WTC11 (cell line): ENCODE data around the gene ELOVL2. TPM values are rescaled to one million over a fixed set of nuclear protein-coding genes. Genes with fewer than 3 reads are reported as not detected.

ENCODE experiments used
- ATAC-seq: fragments of 200-7000 bp; cut with Tn5 transposase; 2 replicates; pipeline ENCODE4 v1.10.0; 2021; ENCODE audit warnings: mild to moderate bottlenecking, moderate library complexity
- CTCF ChIA-PET: fragments of 300-600 bp; sonication (Branson Sonifier 250); formaldehyde crosslinking; loops from one replicate; lab custom pipeline; 2021; ENCODE audit warnings: antibody characterized with exemption; lab: Charles Lee
- POLR2A ChIA-PET: fragments of 350-600 bp; sonication (Branson Sonifier 250); formaldehyde crosslinking; loops from one replicate; lab custom pipeline; 2021; ENCODE audit warnings: antibody characterized with exemption; lab: Charles Lee
- DNase-seq: peaks from one replicate; pipeline ENCODE4 v3.0.0; 2021; ENCODE audit warnings: low spot score
- H3K27ac Mint-ChIP-seq: 2 replicates; pipeline ENCODE4 v1.8.0; 2021; ENCODE audit warnings: mixed read lengths
- H3K27me3 Mint-ChIP-seq: 2 replicates; pipeline ENCODE4 v1.8.0; 2021; ENCODE audit warnings: low read depth, mild to moderate bottlenecking, moderate library complexity, mixed read lengths
- H3K36me3 Mint-ChIP-seq: 2 replicates; pipeline ENCODE4 v1.8.0; 2021; ENCODE audit warnings: mixed read lengths
- H3K4me1 Mint-ChIP-seq: 2 replicates; pipeline ENCODE4 v1.8.0; 2022; ENCODE audit warnings: mixed read lengths
- H3K4me3 Mint-ChIP-seq: 2 replicates; pipeline ENCODE4 v1.8.0; 2021; ENCODE audit warnings: mild to moderate bottlenecking, moderate library complexity, mixed read lengths
- H3K9me3 Mint-ChIP-seq: 2 replicates; pipeline ENCODE4 v1.8.0; 2021; ENCODE audit warnings: mixed read lengths
- ATF1 ChIP-seq: sonication (generic); formaldehyde crosslinking; IDR thresholded peaks from 2 replicates; pipeline ENCODE4 v1.8.1; 2023; ENCODE audit warnings: mild to moderate bottlenecking, moderate library complexity, missing genetic modification reagents
- CREB1 ChIP-seq: sonication (generic); formaldehyde crosslinking; IDR thresholded peaks from 2 replicates; pipeline ENCODE4 v1.8.0; 2023; ENCODE audit warnings: mild to moderate bottlenecking, missing genetic modification reagents
- GABPB1 ChIP-seq: sonication (generic); formaldehyde crosslinking; IDR thresholded peaks from 2 replicates; pipeline ENCODE4 v1.8.1; 2023; ENCODE audit warnings: mild to moderate bottlenecking, missing genetic modification reagents
- JAZF1 ChIP-seq: fragments of 250-450 bp; sonication (Bioruptor Pico); IDR thresholded peaks from 2 replicates; pipeline ENCODE4 v1.9.0; 2021; ENCODE audit warnings: moderate library complexity, mild to moderate bottlenecking, inconsistent platforms
- JUN ChIP-seq: sonication (generic); formaldehyde crosslinking; IDR thresholded peaks from 2 replicates; pipeline ENCODE4 v1.8.0; 2023; ENCODE audit warnings: mild to moderate bottlenecking, missing genetic modification reagents
- NFYB ChIP-seq: sonication (generic); formaldehyde crosslinking; conservative IDR thresholded peaks from 2 replicates; pipeline ENCODE4 v1.8.0; 2022; ENCODE audit warnings: low read depth, missing genetic modification reagents
- SMAD4 ChIP-seq: sonication (generic); formaldehyde crosslinking; IDR thresholded peaks from 2 replicates; pipeline ENCODE4 v1.8.0; 2022; ENCODE audit warnings: mild to moderate bottlenecking, missing genetic modification reagents
- TEAD1 ChIP-seq: sonication (generic); formaldehyde crosslinking; IDR thresholded peaks from 2 replicates; pipeline ENCODE4 v1.8.0; 2022; ENCODE audit warnings: mild to moderate bottlenecking, missing genetic modification reagents
- ZNF263 ChIP-seq: sonication (generic); formaldehyde crosslinking; IDR thresholded peaks from 2 replicates; pipeline ENCODE4 v1.8.1; 2022; ENCODE audit warnings: low read depth, mild to moderate bottlenecking, moderate library complexity, missing genetic modification reagents
- ZNF416 ChIP-seq: fragments of 250-450 bp; sonication (Bioruptor Pico); IDR thresholded peaks from 2 replicates; pipeline ENCODE4 v1.9.0; 2021; ENCODE audit warnings: mild to moderate bottlenecking, inconsistent platforms
- total RNA-seq: library from RNA; stranded (reverse); gene quantifications from 3 replicates; pipeline ENCODE4 v1.2.3, GENCODE V29; 2021
- TF ChIP-seq, protein P1 (sequence below): sonication (generic); formaldehyde crosslinking; IDR thresholded peaks from 2 replicates; pipeline ENCODE4 v1.8.1; 2023; ENCODE audit warnings: mild to moderate bottlenecking, moderate library complexity, missing genetic modification reagents
- TF ChIP-seq, protein P2 (sequence below): sonication (generic); formaldehyde crosslinking; IDR thresholded peaks from 2 replicates; pipeline ENCODE4 v1.8.1; 2023; ENCODE audit warnings: mild to moderate bottlenecking, missing genetic modification reagents
- TF ChIP-seq, protein P3 (sequence below): sonication (generic); formaldehyde crosslinking; conservative IDR thresholded peaks from 2 replicates; pipeline ENCODE4 v1.8.1; 2022; ENCODE audit warnings: mild to moderate bottlenecking, missing genetic modification reagents
- TF ChIP-seq, protein P4 (sequence below): sonication (generic); formaldehyde crosslinking; IDR thresholded peaks from 2 replicates; pipeline ENCODE4 v1.8.0; 2023; ENCODE audit warnings: mild to moderate bottlenecking, missing genetic modification reagents
- TF ChIP-seq, protein P5 (sequence below): fragments of 250-450 bp; sonication (Bioruptor Pico); IDR thresholded peaks from 2 replicates; pipeline ENCODE4 v1.9.0; 2021; ENCODE audit warnings: mild to moderate bottlenecking
- TF ChIP-seq, protein P6 (sequence below): sonication (generic); formaldehyde crosslinking; IDR thresholded peaks from 2 replicates; pipeline ENCODE4 v1.8.1; 2022; ENCODE audit warnings: mild to moderate bottlenecking, moderate library complexity, missing genetic modification reagents
- TF ChIP-seq, protein P7 (sequence below): sonication (generic); formaldehyde crosslinking; conservative IDR thresholded peaks from 2 replicates; pipeline ENCODE4 v1.8.1; 2023; ENCODE audit warnings: mild to moderate bottlenecking, low read depth, missing genetic modification reagents, moderate library complexity

ELOVL2 gene
- total RNA-seq, 1 experiment from 2014 or later, result 2.0 TPM

DNA sequence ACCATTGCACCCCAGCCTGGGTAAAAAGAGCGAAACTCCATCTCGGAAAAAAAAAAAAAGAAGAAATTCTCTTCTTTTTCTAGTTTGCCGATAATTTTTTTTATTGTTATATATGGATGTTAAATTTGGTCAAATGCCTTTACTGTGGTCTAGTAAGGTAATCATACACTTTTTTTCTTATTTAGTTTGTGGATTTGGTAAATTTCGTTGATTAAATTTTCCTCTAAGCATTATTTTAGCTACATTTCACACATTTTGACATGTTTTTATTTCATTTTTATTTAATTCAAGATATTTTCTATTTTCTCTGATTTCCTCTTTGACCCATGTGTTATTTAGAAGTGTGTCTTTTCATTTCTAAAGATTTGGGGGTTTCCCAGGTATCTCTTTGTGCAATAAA lies 18.0 kb upstream of the ELOVL2 start (continued):
- TF ChIP-seq, protein P1, sequence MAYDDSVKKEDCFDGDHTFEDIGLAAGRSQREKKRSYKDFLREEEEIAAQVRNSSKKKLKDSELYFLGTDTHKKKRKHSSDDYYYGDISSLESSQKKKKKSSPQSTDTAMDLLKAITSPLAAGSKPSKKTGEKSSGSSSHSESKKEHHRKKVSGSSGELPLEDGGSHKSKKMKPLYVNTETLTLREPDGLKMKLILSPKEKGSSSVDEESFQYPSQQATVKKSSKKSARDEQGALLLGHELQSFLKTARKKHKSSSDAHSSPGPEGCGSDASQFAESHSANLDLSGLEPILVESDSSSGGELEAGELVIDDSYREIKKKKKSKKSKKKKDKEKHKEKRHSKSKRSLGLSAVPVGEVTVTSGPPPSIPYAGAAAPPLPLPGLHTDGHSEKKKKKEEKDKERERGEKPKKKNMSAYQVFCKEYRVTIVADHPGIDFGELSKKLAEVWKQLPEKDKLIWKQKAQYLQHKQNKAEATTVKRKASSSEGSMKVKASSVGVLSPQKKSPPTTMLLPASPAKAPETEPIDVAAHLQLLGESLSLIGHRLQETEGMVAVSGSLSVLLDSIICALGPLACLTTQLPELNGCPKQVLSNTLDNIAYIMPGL (CRISPR knock-in tag), result no peak
- TF ChIP-seq, protein P2, sequence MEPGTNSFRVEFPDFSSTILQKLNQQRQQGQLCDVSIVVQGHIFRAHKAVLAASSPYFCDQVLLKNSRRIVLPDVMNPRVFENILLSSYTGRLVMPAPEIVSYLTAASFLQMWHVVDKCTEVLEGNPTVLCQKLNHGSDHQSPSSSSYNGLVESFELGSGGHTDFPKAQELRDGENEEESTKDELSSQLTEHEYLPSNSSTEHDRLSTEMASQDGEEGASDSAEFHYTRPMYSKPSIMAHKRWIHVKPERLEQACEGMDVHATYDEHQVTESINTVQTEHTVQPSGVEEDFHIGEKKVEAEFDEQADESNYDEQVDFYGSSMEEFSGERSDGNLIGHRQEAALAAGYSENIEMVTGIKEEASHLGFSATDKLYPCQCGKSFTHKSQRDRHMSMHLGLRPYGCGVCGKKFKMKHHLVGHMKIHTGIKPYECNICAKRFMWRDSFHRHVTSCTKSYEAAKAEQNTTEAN (CRISPR knock-in tag), result no peak
- TF ChIP-seq SMAD4 (CRISPR knock-in tag) (no peak), CREB1 (CRISPR knock-in tag) (no peak), TEAD1 (CRISPR knock-in tag) (no peak)
- TF ChIP-seq, all 79 proteins: peak for 0

DNA sequence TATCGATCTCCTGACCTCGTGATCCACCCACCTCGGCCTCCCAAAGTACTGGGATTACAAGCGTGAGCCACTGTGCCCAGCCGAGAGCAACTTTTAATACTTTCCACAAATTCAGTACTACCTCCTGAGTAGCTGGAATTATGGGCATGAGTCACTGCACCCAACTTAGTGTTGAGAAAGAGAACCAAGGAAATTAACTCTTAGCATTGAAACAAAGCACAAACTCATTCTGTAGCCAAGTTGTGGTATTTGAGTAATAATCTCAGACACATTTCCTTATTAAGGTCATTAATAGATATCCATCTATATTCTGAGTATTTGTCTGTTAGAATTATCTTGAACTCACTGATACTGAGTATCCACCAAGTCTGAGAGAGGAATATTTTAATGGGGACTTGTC lies 14.3 kb upstream of the ELOVL2 start:
- Mint-ChIP-seq H3K4me1 (no peaks in the 10 kb centered on the region), H3K36me3 (no peaks in the 10 kb centered on the region), H3K4me3 (no peak overlapping the region), H3K27me3 (no peaks in the 10 kb centered on the region), H3K27ac (no peak overlapping the region), H3K9me3 (no peaks in the 10 kb centered on the region)
- ChIA-PET POLR2A (no interaction called here), CTCF (no interaction called here)
- DNase-seq (no peak), ATAC-seq (no peak)
- TF ChIP-seq NFYB, result no peak
- TF ChIP-seq, protein P3, sequence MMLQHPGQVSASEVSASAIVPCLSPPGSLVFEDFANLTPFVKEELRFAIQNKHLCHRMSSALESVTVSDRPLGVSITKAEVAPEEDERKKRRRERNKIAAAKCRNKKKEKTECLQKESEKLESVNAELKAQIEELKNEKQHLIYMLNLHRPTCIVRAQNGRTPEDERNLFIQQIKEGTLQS (CRISPR knock-in tag), result no peak

DNA sequence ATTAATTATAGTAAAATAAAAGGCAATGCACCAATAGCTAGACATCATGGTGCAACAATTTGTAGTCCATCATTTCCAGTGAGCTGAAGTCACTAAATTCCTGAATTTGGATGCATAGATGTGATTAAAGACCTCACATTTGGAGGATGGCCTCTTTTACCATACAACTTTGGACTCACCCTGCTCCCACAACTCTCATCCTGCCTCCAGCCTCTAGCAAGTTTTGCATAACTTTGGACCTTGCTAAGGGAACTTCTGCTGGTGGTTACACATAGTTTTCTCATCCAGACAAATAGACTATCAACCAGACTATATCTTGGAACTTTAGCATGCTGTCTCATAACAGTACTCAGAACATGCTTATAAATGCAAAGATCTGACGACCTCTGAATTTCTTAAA lies 12.8 kb upstream of the ELOVL2 start:
- no peak for DNase-seq
- Mint-ChIP-seq H3K27me3 (no peaks in the 10 kb centered on the region), H3K36me3 (no peaks in the 10 kb centered on the region), H3K4me3 (no peak overlapping the region), H3K27ac (no peak overlapping the region), H3K9me3 (no peaks in the 10 kb centered on the region), H3K4me1 (no peaks in the 10 kb centered on the region)
- ChIA-PET CTCF (interaction anchor here (1.0 to 1.6 kb wide), 6 partner anchors 10 to 105 kb away, joined by 3 to 8 read pairs (median 4); partner anchors contain the start of gene ELOVL2), POLR2A (no interaction called here)
- TF ChIP-seq ATF1, result no peak
- TF ChIP-seq, protein P3 (CRISPR knock-in tag), result no peak
- TF ChIP-seq, protein P4, sequence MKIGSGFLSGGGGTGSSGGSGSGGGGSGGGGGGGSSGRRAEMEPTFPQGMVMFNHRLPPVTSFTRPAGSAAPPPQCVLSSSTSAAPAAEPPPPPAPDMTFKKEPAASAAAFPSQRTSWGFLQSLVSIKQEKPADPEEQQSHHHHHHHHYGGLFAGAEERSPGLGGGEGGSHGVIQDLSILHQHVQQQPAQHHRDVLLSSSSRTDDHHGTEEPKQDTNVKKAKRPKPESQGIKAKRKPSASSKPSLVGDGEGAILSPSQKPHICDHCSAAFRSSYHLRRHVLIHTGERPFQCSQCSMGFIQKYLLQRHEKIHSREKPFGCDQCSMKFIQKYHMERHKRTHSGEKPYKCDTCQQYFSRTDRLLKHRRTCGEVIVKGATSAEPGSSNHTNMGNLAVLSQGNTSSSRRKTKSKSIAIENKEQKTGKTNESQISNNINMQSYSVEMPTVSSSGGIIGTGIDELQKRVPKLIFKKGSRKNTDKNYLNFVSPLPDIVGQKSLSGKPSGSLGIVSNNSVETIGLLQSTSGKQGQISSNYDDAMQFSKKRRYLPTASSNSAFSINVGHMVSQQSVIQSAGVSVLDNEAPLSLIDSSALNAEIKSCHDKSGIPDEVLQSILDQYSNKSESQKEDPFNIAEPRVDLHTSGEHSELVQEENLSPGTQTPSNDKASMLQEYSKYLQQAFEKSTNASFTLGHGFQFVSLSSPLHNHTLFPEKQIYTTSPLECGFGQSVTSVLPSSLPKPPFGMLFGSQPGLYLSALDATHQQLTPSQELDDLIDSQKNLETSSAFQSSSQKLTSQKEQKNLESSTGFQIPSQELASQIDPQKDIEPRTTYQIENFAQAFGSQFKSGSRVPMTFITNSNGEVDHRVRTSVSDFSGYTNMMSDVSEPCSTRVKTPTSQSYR, result no peak
- no peak for TF ChIP-seq ZNF416 (CRISPR knock-in tag)
- TF ChIP-seq GABPB1 (CRISPR knock-in tag), result no peak
- TF ChIP-seq, protein P5, sequence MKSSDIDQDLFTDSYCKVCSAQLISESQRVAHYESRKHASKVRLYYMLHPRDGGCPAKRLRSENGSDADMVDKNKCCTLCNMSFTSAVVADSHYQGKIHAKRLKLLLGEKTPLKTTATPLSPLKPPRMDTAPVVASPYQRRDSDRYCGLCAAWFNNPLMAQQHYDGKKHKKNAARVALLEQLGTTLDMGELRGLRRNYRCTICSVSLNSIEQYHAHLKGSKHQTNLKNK (CRISPR knock-in tag), result no peak
- TF ChIP-seq JAZF1 (CRISPR knock-in tag), result no peak
- TF ChIP-seq, protein P6, sequence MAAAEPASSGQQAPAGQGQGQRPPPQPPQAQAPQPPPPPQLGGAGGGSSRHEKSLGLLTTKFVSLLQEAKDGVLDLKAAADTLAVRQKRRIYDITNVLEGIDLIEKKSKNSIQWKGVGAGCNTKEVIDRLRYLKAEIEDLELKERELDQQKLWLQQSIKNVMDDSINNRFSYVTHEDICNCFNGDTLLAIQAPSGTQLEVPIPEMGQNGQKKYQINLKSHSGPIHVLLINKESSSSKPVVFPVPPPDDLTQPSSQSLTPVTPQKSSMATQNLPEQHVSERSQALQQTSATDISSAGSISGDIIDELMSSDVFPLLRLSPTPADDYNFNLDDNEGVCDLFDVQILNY (CRISPR knock-in tag), result no peak
- TF ChIP-seq, protein P7, sequence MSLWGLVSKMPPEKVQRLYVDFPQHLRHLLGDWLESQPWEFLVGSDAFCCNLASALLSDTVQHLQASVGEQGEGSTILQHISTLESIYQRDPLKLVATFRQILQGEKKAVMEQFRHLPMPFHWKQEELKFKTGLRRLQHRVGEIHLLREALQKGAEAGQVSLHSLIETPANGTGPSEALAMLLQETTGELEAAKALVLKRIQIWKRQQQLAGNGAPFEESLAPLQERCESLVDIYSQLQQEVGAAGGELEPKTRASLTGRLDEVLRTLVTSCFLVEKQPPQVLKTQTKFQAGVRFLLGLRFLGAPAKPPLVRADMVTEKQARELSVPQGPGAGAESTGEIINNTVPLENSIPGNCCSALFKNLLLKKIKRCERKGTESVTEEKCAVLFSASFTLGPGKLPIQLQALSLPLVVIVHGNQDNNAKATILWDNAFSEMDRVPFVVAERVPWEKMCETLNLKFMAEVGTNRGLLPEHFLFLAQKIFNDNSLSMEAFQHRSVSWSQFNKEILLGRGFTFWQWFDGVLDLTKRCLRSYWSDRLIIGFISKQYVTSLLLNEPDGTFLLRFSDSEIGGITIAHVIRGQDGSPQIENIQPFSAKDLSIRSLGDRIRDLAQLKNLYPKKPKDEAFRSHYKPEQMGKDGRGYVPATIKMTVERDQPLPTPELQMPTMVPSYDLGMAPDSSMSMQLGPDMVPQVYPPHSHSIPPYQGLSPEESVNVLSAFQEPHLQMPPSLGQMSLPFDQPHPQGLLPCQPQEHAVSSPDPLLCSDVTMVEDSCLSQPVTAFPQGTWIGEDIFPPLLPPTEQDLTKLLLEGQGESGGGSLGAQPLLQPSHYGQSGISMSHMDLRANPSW (CRISPR knock-in tag), result no peak
- TF ChIP-seq JUN (CRISPR knock-in tag), result no peak
- TF ChIP-seq ZNF263 (CRISPR knock-in tag), result no peak
- no peak for ATAC-seq
